Measurements from ENCODE around the gene LINGO3. TPM values are rescaled to one million over a fixed set of nuclear protein-coding genes. Genes with fewer than 3 reads are reported as not detected.

Gene LINGO3
- total and polyA plus RNA-seq, 2 of the 8 experiments (the other 6 are each of a cell fraction or from before 2014, with no cell fraction given), result 0.59 TPM; not detected in 1

GRCh38 chr19:2356036-2356646, 48.2 kb upstream of the LINGO3 start:
- Histone ChIP-seq H3K4me3 (ENCODE audit: extremely low read depth in 1 of 4, insufficient read depth in 2 of 4, low read depth in 3 of 4, low read length in 4 of 4) (no peak overlapping the region), H2BK120ac (replicated peaks; ENCODE audit: low read depth, low read length) (no peak overlapping the region), H3K27me3 (replicated peaks in 1 of 4; ENCODE audit: control insufficient read depth in 3 of 4, extremely low read depth in 1 of 4, insufficient read depth in 3 of 4, low read length in 3 of 4) (peaks cover 0 to 7% (median 2%) of the 10 kb centered on the region in 4 experiments; a peak in 4 of 7 replicates), H3K23me2 (ENCODE audit: low read depth, low read length) (peaks cover 19% of the 10 kb centered on the region; the same call in 1 of the 2 replicates), H3K9ac (replicated peaks in 1 of 4; ENCODE audit: extremely low read depth in 1 of 4, low read depth in 3 of 4, low read length in 3 of 4) (no peak overlapping the region), H2BK20ac (ENCODE audit: low read length) (no peak overlapping the region), H3K4ac (replicated peaks; ENCODE audit: insufficient read length, low read depth, low read length) (no peak overlapping the region), H3K18ac (ENCODE audit: extremely low read depth, low read length) (no peak overlapping the region), H3K14ac (ENCODE audit: insufficient read length) (no peak overlapping the region), H3K36me3 (ENCODE audit: control insufficient read depth in 2 of 4, insufficient read depth in 4 of 4, low read length in 3 of 4) (peaks cover 0 to 7% (median 0%) of the 10 kb centered on the region in 4 experiments; a peak in 2 of 8 replicates), H3K23ac (ENCODE audit: insufficient read length) (no peak overlapping the region), H2BK5ac (ENCODE audit: low read depth, low read length) (no peak overlapping the region; the same call in 1 of the 2 replicates), H3K27ac (ENCODE audit: low read depth, low read length) (no peak overlapping the region), H4K8ac (ENCODE audit: extremely low read depth, insufficient read depth, low read length) (no peak overlapping the region; the same call in 1 of the 2 replicates), H2BK15ac (ENCODE audit: low read length) (no peak overlapping the region), H4K20me1 (replicated peaks in 1 of 2; ENCODE audit: control insufficient read depth in 1 of 2, insufficient read depth in 2 of 2, low read length in 2 of 2) (peaks cover 0 to 8% of the 10 kb centered on the region in 2 experiments), H3K9me3 (ENCODE audit: insufficient read depth in 2 of 2, low read depth in 1 of 2, low read length in 1 of 2) (no peaks in the 10 kb centered on the region), H4K91ac (replicated peaks; ENCODE audit: insufficient read length, low read length) (no peak overlapping the region), H2AK5ac (ENCODE audit: low read depth, low read length) (no peak overlapping the region), H3K79me1 (ENCODE audit: low read depth, low read length) (no peaks in the 10 kb centered on the region), H3K4me1 (replicated peaks in 1 of 4; ENCODE audit: control insufficient read depth in 3 of 4, insufficient read depth in 4 of 4, low read length in 3 of 4) (peaks cover 0 to 4% (median 0%) of the 10 kb centered on the region in 4 experiments; a peak in 1 of 7 replicates), H2BK12ac (ENCODE audit: low read depth, low read length) (no peak overlapping the region), H4K5ac (ENCODE audit: insufficient read length, low read depth, low read length) (no peak overlapping the region), H2AFZ (ENCODE audit: low read length) (no peak overlapping the region), H3K4me2 (ENCODE audit: insufficient read depth in 1 of 2, low read depth in 2 of 2, low read length in 2 of 2) (no peak overlapping the region), H3K79me2 (ENCODE audit: control insufficient read depth in 1 of 2, insufficient read depth in 2 of 2, low read length in 2 of 2) (no peaks in the 10 kb centered on the region), H3K56ac (replicated peaks; ENCODE audit: insufficient read length, low read depth, low read length) (no peak overlapping the region)
- FAIRE-seq (no peak), DNase-seq (ENCODE audit: low read depth in 1 of 2, low spot score in 2 of 2) (no peak)
- ChIA-PET CTCF (ENCODE audit: partially characterized antibody) (interaction anchor here (0.6 to 4.3 kb wide), 4 partner anchors 16 to 93 kb away, joined by 4 to 18 read pairs (median 6); no protein-coding TSS in a partner anchor), POLR2A (ENCODE audit: partially characterized antibody) (interaction anchor here (1.9 kb wide), 1 partner anchor 15 kb away, joined by 4 read pairs; no protein-coding TSS in a partner anchor)
- 90% methylated on average over 21 of the region's 21 CpGs; no CpG with 5 or more reads in 1 of the 2 experiments for WGBS, 2 experiments (ENCODE audit: extremely low coverage in 1 of 2, insufficient coverage in 1 of 2, insufficient read length in 1 of 2, insufficient replicate concordance in 2 of 2, low coverage in 1 of 2, low lambda C conversion rate in 2 of 2, missing lambda C conversion rate in 1 of 2)
- TF ChIP-seq SRF (IDR thresholded peaks at IDR 0.05; ENCODE audit: low read depth, low read length) (no peak), ASH2L (IDR thresholded peaks at IDR 0.05; ENCODE audit: low read length) (no peak), EZH2 (IDR thresholded peaks at IDR 0.05; ENCODE audit: low read depth, low read length, severe bottlenecking) (no peak), CBX5 (IDR thresholded peaks at IDR 0.05; ENCODE audit: low read depth, low read length) (no peak), KDM1A (IDR thresholded peaks at IDR 0.05; ENCODE audit: borderline replicate concordance, low read length) (no peak), MAX (IDR thresholded peaks at IDR 0.05) (no peak), JUND (IDR thresholded peaks at IDR 0.05; ENCODE audit: low read length) (no peak), SP2 (IDR thresholded peaks at IDR 0.05; ENCODE audit: low read length) (no peak), KDM5A (IDR thresholded peaks at IDR 0.05; ENCODE audit: low read length) (no peak), SAP30 (IDR thresholded peaks at IDR 0.05; ENCODE audit: insufficient read depth, insufficient replicate concordance, low read length) (no peak)
- TF ChIP-seq, protein P1, sequence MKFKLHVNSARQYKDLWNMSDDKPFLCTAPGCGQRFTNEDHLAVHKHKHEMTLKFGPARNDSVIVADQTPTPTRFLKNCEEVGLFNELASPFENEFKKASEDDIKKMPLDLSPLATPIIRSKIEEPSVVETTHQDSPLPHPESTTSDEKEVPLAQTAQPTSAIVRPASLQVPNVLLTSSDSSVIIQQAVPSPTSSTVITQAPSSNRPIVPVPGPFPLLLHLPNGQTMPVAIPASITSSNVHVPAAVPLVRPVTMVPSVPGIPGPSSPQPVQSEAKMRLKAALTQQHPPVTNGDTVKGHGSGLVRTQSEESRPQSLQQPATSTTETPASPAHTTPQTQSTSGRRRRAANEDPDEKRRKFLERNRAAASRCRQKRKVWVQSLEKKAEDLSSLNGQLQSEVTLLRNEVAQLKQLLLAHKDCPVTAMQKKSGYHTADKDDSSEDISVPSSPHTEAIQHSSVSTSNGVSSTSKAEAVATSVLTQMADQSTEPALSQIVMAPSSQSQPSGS (IDR thresholded peaks at IDR 0.05; ENCODE audit: low read length), result no peak
